ENCODE measurements around the gene MMP24.
A peak's percentile ranks its signal among the peaks of the same experiment; 100 is the strongest.

Gene MMP24

DNA sequence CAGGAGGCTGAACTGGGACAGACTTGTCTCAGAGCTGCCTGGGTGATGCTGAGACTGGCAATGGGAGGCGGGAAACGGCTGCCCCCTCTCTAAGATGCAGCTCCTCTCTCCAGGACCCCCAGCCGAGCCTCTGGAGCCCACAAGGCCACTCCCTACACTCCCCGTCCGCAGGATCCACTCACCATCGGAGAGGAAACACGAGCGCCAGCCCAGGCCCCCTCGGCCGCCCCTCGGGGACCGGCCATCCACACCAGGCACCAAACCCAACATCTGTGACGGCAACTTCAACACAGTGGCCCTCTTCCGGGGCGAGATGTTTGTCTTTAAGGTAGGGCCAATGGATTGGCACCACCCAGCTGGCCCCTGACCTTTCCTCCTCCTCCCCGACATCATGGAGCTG, 40.6 kb downstream of the MMP24 start:
- no peak for DNase-seq (ENCODE audit: low read depth)
- in situ Hi-C loops (cut with HindIII; ENCODE audit: low sequenced_read_pairs), result no loop called here
- TF ChIP-seq CTCF (IDR thresholded peaks at IDR 0.05; ENCODE audit: low read depth, low read length, missing control alignments), result no peak
- no peak overlapping the region for H3K4me3 ChIP-seq (ENCODE audit: low read depth, low read length)

GRCh38 chr20:35269055-35269781, 42.7 kb downstream of the MMP24 start:
- in situ Hi-C loops (cut with HindIII; ENCODE audit: low sequenced_read_pairs), result no loop called here
- peak; percentile 31 for DNase-seq (ENCODE audit: low read depth)
- H3K4me3 ChIP-seq (ENCODE audit: low read depth, low read length), result no peak overlapping the region
- TF ChIP-seq CTCF (IDR thresholded peaks at IDR 0.05; ENCODE audit: low read depth, low read length, missing control alignments), result peak; percentile 91

DNA sequence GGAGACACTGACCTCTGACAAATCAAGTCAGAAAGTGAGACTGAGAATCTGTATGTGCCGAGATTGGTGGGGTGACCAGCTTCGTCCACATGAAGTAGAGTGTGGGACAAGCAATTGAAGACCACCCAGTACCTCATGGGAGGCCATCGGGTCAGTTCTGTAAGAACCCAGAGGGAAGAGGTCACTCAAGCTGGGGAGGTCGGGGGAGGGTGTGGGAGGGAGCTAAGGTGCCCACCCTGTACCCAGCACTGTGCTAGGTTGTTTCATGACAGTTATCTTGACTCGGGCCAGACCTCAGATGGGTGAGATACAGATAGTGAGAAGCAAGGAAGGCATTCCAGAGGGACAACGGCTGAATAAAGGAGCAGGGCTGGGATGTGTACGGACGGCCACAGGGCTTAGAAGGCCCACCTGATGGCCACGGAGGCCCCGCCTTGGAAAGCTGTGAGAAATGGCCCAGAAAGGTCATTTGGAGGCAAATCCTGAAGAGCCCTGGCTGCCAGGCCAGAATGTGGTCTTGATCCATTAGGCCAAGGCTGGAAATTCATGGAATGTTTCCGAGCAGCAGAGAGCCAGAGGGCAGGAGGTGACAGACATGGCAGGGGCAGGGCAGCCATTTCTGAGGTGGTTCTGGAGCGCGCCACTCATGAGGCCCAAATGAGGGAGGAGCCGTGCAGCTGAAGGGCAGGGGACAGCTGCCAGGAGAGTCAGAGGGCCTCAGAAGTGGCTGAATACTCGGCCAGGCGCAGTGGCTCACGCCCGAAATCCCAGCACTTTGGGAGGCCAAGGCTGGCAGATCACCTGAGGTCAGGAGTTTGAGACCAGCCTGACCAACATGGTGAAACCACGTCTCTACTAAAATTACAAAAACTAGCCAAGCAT, 43.8 kb downstream of the MMP24 start:
- in situ Hi-C loops (cut with HindIII; ENCODE audit: low sequenced_read_pairs), result no loop called here
- no peak for TF ChIP-seq CTCF (IDR thresholded peaks at IDR 0.05; ENCODE audit: low read depth, low read length, missing control alignments)

DNA sequence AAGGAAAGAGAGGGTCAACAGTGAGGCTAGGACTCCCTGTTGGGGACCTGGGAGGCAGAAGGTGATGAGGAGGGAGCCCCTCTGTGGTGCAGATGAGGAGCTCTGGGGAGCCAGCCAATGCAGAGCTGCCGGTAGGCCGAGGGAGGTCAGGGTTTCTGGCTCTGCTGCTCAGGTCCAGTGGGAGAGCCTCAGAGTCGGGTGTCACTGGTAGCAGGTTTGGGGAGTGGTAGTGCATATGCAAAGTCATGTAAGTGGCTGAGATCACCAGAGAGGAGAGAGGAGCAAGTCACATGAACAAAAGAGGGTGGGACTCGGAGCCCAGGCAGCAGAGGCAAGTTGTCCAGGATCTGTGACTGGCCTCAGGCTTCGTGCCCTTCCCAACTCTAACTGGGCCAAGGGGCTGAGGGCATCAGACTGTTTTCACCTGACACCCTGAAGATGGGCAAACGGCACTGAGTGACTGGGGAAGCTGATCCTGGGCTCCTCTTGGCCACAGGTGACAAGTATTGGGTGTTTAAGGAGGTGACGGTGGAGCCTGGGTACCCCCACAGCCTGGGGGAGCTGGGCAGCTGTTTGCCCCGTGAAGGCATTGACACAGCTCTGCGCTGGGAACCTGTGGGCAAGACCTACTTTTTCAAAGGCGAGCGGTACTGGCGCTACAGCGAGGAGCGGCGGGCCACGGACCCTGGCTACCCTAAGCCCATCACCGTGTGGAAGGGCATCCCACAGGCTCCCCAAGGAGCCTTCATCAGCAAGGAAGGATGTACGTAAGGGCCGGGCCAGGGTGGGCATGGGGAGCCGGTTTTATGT, 44.8 kb downstream of the MMP24 start:
- no peak overlapping the region for H3K4me3 ChIP-seq (ENCODE audit: low read depth, low read length)
- in situ Hi-C loops (cut with HindIII; ENCODE audit: low sequenced_read_pairs), result no loop called here
- no peak for TF ChIP-seq CTCF (IDR thresholded peaks at IDR 0.05; ENCODE audit: low read depth, low read length, missing control alignments)
- DNase-seq (ENCODE audit: low read depth), result no peak

More for the DNA sequence above, 43.8 kb downstream of the MMP24 start:
- H3K4me3 ChIP-seq (ENCODE audit: low read depth, low read length), result no peak overlapping the region
- no peak for DNase-seq (ENCODE audit: low read depth)

DNA sequence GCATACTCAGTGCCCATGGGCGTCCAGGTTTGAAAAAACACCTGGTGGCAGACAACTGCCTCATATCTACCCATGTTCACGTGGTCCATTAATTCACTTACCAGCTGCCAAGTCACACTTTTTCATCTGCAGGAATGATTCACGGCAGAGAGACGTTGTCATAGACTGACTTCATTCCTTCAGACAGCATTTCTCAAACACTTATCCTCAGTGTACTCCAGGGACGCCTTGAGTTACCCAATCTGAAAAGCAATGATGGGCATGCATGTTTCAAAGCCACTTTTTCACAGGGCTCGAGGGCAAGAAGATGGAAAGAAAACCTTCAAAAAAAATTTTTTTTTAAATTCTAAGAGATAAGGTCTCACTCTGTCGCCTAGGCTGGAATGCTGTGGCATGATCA, 45.4 kb downstream of the MMP24 start:
- no peak for TF ChIP-seq CTCF (IDR thresholded peaks at IDR 0.05; ENCODE audit: low read depth, low read length, missing control alignments)
- no peak for DNase-seq (ENCODE audit: low read depth)
- H3K4me3 ChIP-seq (ENCODE audit: low read depth, low read length), result no peak overlapping the region
- in situ Hi-C loops (cut with HindIII; ENCODE audit: low sequenced_read_pairs), result no loop called here

All from astrocyte of the cerebellum (primary cell).